GM21447 (cell line): Measurements from ENCODE around the gene NBAS.
"Not testable (repeated sequence)": the region's sequence is repeated elsewhere in the genome, so short reads cannot be mapped to it uniquely, and the experiment has no call there.

Source experiments
- ATAC-seq: cut with Tn5 transposase; IDR thresholded peaks from one replicate; pipeline ENCODE4 v1.9.1; 2021; ENCODE audit not compliant: unreplicated experiment

NBAS gene

GRCh38 chr2:15427987-15428386 lies 133.1 kb downstream of the NBAS start:
- ATAC-seq = no peak

- no peak for ATAC-seq
Measured at GRCh38 chr2:15426606-15427005, 134.5 kb downstream of the NBAS start.

- no peak for ATAC-seq
Measured at GRCh38 chr2:15425712-15426111, 135.4 kb downstream of the NBAS start.

DNA sequence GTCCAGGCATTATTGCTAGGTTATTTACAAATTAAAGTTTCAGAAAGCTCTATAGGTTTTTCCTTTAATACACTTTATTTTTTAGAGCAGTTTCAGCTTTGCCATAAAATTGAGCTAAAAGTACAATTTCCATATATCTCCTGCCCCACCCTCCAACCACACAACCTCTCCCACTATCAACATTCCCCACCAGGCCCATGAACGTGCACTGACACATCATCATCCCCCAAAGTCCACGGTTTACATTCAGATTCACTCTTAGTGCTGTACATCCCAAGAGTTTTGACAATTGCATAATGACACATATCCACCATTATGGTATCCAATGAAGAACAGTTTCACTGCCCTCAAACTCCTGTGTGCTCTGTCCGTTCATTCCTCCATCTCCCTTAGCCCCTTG lies 139.4 kb downstream of the NBAS start:
- ATAC-seq = no peak

GRCh38 chr2:15415748-15416147 lies 145.4 kb downstream of the NBAS start:
- ATAC-seq = no peak

- no peak for ATAC-seq
Measured at GRCh38 chr2:15412779-15413178, 148.4 kb downstream of the NBAS start.

DNA sequence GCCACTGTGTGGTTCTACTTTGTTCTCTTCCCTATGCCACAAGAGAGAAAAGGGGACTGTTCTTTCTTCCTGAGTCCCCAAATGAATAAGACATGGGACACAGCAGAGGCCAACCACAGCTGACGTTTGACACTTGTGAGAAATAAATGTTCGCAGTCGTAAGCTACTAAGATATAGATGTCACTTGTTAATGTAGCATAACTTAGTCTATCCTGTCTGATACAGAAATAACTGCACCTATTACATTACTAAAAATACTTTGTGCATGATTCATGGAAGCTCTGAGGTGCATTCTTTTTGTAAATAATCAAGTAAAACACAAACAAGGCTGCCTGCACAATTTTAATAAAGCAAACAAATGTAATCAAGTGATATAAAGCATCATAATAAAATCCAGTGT lies 148.8 kb downstream of the NBAS start:
- ATAC-seq = no peak

- no peak for ATAC-seq
Measured at GRCh38 chr2:15410884-15411283, 150.2 kb downstream of the NBAS start.

- no peak for ATAC-seq
Measured at GRCh38 chr2:15408759-15409158, 152.4 kb downstream of the NBAS start.

- no peak for ATAC-seq
Measured at GRCh38 chr2:15407666-15408065, 153.5 kb downstream of the NBAS start.

DNA sequence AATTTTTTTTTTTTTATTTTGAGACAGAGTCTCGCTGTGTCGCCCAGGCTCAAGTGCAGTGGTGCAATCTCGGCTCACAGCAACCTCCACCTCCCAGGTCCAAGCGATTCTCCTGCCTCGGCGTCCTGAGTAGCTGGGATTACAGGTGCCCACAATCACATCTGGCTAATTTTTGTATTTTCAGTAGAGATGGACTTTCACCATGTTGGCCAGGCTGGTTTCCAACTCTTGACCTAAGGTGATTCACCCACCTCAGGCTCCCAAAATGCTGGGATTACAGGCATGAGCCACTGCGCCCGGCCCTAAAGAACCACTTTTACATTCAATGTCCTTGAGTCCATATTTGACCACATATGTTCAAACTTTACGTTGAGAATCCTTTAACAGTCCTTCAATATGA lies 156.6 kb downstream of the NBAS start:
- not testable (repeated sequence) for ATAC-seq

DNA sequence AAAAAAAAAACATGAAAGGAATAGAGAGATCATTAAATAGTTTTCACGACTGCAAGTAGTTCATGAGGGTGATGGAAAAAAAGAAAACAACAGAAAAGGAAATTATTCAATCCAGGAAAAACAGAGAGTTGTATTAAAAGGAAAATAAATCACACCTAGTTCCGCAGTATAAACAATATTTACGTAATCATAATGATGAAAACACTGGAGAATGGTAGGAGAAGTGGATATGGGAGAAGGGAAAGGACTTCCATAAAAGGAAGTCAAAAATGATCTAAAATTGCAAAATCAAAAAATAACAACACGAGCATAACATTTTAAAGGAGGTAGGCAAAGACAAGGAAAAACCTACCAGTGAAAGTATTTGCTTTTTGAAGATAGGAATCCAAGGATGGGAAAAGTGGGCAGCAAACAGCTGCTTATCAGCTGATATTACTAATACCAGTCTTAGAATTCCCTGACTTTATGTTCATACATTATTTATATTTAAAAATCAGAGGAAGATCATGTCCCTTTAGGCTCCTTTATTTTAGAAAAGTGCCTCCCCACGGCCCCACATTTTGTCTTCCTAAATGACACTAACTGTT lies 160.8 kb downstream of the NBAS start:
- no peak for ATAC-seq

GRCh38 chr2:15399241-15399640 lies 161.9 kb downstream of the NBAS start:
- no peak for ATAC-seq

DNA sequence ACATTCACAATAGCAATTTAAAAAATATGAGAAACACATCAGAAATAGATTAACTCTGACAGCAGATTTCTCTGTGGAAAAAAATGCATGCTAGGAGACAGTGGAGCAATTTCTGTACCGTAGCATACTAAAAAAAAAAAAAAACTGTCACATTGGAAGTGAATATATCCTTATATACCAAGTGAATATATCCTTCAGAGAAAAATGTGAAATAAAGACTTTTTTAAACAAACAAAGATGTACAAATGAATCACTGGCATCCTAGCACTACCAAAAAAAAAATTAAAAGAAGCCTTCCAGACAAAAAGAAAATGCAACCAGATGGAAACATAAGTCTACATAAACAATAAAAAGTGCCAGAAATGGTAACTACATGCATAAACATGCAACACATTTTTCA lies 169.4 kb downstream of the NBAS start:
- no peak for ATAC-seq

GRCh38 chr2:15389895-15390294 lies 171.2 kb downstream of the NBAS start:
- ATAC-seq = no peak

- ATAC-seq = no peak
Measured at GRCh38 chr2:15389326-15389700, 171.8 kb downstream of the NBAS start.

- ATAC-seq = no peak
Measured at GRCh38 chr2:15388406-15389325, 172.5 kb downstream of the NBAS start.

GRCh38 chr2:15385184-15385583 lies 175.9 kb downstream of the NBAS start:
- no peak for ATAC-seq

GRCh38 chr2:15383695-15384350 lies 177.3 kb downstream of the NBAS start:
- ATAC-seq = no peak

- peak; percentile 82 for ATAC-seq
Measured at GRCh38 chr2:15378148-15378908, 182.8 kb downstream of the NBAS start.

GRCh38 chr2:15377202-15377601 lies 183.9 kb downstream of the NBAS start:
- ATAC-seq = no peak
